Omental fat pad (tissue), 4 donors: ENCODE results near the gene ZNF609. TPM values are rescaled to one million over a fixed set of nuclear protein-coding genes. Genes with fewer than 3 reads are reported as not detected.

Source experiments
- ATAC-seq: fragments of 150-250 bp; one replicate; pipeline ENCODE4 v1.9.1; 2016; ENCODE audit warnings: mild to moderate bottlenecking, moderate library complexity; ENCODE audit not compliant: low FRiP score
- DNase-seq: peaks from one replicate; pipeline ENCODE4 v3.0.0-alpha.2; 2019; ENCODE audit warnings: low spot score
- total RNA-seq, 4 donors: library from RNA; depleted of rRNA; stranded (reverse); fragments of >200 nt; gene quantifications; one replicate each; pipeline ENCODE4 v1.1.0, GENCODE V29; 2016
- TF ChIP-seq, protein P1 (sequence below), 3 donors: fragments of 450-650 bp; IDR thresholded peaks; one replicate each; pipeline ENCODE4 v1.5.1; 2016 to 2017; ENCODE audit warnings: antibody characterized with exemption in 3 of 3, mild to moderate bottlenecking in 3 of 3, moderate library complexity in 2 of 3

The ZNF609 gene
- total RNA-seq, 4 donors from 2014 or later: 26.1 to 32.4 (median 29.6) TPM

GRCh38 chr15:64617727-64618126, 157.3 kb downstream of the ZNF609 start:
- ATAC-seq: no peak
- no peak for DNase-seq
- TF ChIP-seq, protein P1, sequence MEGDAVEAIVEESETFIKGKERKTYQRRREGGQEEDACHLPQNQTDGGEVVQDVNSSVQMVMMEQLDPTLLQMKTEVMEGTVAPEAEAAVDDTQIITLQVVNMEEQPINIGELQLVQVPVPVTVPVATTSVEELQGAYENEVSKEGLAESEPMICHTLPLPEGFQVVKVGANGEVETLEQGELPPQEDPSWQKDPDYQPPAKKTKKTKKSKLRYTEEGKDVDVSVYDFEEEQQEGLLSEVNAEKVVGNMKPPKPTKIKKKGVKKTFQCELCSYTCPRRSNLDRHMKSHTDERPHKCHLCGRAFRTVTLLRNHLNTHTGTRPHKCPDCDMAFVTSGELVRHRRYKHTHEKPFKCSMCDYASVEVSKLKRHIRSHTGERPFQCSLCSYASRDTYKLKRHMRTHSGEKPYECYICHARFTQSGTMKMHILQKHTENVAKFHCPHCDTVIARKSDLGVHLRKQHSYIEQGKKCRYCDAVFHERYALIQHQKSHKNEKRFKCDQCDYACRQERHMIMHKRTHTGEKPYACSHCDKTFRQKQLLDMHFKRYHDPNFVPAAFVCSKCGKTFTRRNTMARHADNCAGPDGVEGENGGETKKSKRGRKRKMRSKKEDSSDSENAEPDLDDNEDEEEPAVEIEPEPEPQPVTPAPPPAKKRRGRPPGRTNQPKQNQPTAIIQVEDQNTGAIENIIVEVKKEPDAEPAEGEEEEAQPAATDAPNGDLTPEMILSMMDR (IDR thresholded peaks at IDR 0.05): no peak

GRCh38 chr15:64618138-64618537, 157.8 kb downstream of the ZNF609 start:
- TF ChIP-seq, protein P1 (IDR thresholded peaks at IDR 0.05): no peak
- no peak for DNase-seq
- ATAC-seq: no peak

DNA sequence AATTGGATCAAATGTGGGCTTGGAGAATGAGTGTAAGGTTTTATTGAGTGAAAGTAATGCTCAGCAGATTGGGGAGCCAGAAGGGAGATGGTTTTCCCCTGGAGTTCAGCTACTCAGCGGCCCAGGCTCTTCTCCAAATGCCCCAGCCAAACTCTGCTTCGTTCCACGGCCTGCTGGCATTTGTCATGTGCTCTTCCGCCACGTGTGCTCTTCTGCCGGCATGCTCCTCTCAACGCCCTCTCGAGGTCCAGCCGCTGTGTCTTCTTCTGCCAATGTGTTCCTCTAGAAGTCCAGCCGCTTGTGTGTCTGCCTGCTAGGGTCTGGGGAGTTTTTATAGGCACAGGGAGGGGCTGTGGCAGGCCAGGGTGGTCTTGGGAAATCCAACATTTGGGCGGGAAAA, 158.2 kb downstream of the ZNF609 start:
- TF ChIP-seq, protein P1 (IDR thresholded peaks at IDR 0.05): no peak
- ATAC-seq (no peak), DNase-seq (no peak)

- DNase-seq: no peak
- ATAC-seq: peak; percentile 92
- TF ChIP-seq, protein P1 (IDR thresholded peaks at IDR 0.05): no peak
Measured at GRCh38 chr15:64619880-64620839, 159.8 kb downstream of the ZNF609 start.

DNA sequence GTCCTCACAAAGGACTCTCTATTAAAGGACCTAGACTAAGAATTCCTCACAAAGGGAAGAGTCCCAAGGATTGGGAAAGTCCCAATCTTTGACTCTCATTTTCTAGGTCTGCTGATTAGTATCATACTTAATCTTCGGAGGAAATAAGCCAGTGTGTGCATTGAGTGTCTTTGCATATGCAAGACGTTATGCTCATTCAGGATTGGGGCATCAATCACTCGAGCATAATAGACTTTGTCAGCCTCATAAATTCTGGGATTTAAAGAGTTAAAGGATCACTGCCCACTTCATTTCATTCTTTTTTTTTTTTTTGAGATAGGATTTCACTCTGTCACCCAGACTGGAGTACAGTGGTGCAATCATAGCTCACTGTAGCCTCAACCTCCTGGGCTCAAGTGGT, 160.7 kb downstream of the ZNF609 start:
- ATAC-seq: no peak
- TF ChIP-seq, protein P1 (IDR thresholded peaks at IDR 0.05): no peak
- DNase-seq: no peak

GRCh38 chr15:64622410-64623260, 162.3 kb downstream of the ZNF609 start:
- ATAC-seq (no peak), DNase-seq (no peak)
- TF ChIP-seq, protein P1 (IDR thresholded peaks at IDR 0.05): no peak
